Measurements from ENCODE around the gene TMEM72.

Gene TMEM72

GRCh38 chr10:44890696-44891563 is 20.2 kb upstream of the TMEM72 start:
- no peak for DNase-seq

- no peak for DNase-seq
These were observed 19.4 kb upstream of the TMEM72 start for GRCh38 chr10:44891721-44892120.

GRCh38 chr10:44893604-44894468 is 17.3 kb upstream of the TMEM72 start:
- DNase-seq, result no peak

GRCh38 chr10:44894691-44895090 is 16.4 kb upstream of the TMEM72 start:
- no peak for DNase-seq

- DNase-seq, result no peak
These were observed 15.9 kb upstream of the TMEM72 start for GRCh38 chr10:44895280-44895679.

GRCh38 chr10:44897049-44897448 is 14.1 kb upstream of the TMEM72 start:
- no peak for DNase-seq

GRCh38 chr10:44898665-44899064 is 12.5 kb upstream of the TMEM72 start:
- DNase-seq, result no peak

- no peak for DNase-seq
These were observed 11.6 kb upstream of the TMEM72 start for GRCh38 chr10:44899450-44900080.

- no peak for DNase-seq
These were observed 8.1 kb upstream of the TMEM72 start for GRCh38 chr10:44902941-44903545.

GRCh38 chr10:44906486-44906885 is 4.7 kb upstream of the TMEM72 start:
- no peak for DNase-seq

- DNase-seq, result no peak
These were observed 3.6 kb upstream of the TMEM72 start for GRCh38 chr10:44907556-44907955.

- DNase-seq, result no peak
These were observed 2.9 kb upstream of the TMEM72 start for GRCh38 chr10:44908066-44908749.

- no peak for DNase-seq
These were observed 2.1 kb upstream of the TMEM72 start for GRCh38 chr10:44908936-44909630.

- DNase-seq, result no peak
These were observed 1.2 kb upstream of the TMEM72 start for GRCh38 chr10:44909910-44910309.

GRCh38 chr10:44910602-44911001 is 535 bp upstream of the TMEM72 start:
- no peak for DNase-seq

- no peak for DNase-seq
These were observed 814 bp downstream of the TMEM72 start for GRCh38 chr10:44911951-44912350.

GRCh38 chr10:44913350-44914081 is 2.4 kb downstream of the TMEM72 start:
- DNase-seq, result no peak

GRCh38 chr10:44914891-44915290 is 3.8 kb downstream of the TMEM72 start:
- no peak for DNase-seq

- no peak for DNase-seq
These were observed 5.3 kb downstream of the TMEM72 start for GRCh38 chr10:44916429-44916828.

GRCh38 chr10:44917848-44918247 is 6.7 kb downstream of the TMEM72 start:
- DNase-seq, result no peak

- DNase-seq, result no peak
These were observed 9.1 kb downstream of the TMEM72 start for GRCh38 chr10:44920252-44920651.

Data from stimulated activated CD4-positive, alpha-beta T cell treated with anti-CD3 and anti-CD28 coated beads, Interleukin-2, amount 100 ng/mL, for 48 hours (primary cell).